GM10248 (cell line): ENCODE measurements around the gene RARA.
"Not testable (repeated sequence)": the region's sequence is repeated elsewhere in the genome, so short reads cannot be mapped to it uniquely, and the experiment has no call there.

Source experiments
- CTCF ChIA-PET: fragments of 300-600 bp; sonication (Branson Sonifier 250); formaldehyde crosslinking; extraction: SDS; loops from one replicate; lab custom pipeline; 2021; ENCODE audit warnings: antibody characterized with exemption; lab: Yijun Ruan, JAX
- POLR2A ChIA-PET: fragments of 350-650 bp; sonication (Branson Sonifier 250); formaldehyde crosslinking; extraction: SDS; loops from one replicate; lab custom pipeline; 2020; ENCODE audit warnings: antibody characterized with exemption; lab: Yijun Ruan, JAX
- DNase-seq: peaks from one replicate; pipeline ENCODE4 v3.0.0; 2012; ENCODE audit errors: extremely low spot score
- TF ChIP-seq, protein P1 (sequence below): IDR thresholded peaks from 2 replicates; pipeline ENCODE4 v1.5.1; 2012; ENCODE audit warnings: mild to moderate bottlenecking, low read depth; ENCODE audit errors: extremely low read depth, missing control alignments, control extremely low read depth

RARA gene

DNA sequence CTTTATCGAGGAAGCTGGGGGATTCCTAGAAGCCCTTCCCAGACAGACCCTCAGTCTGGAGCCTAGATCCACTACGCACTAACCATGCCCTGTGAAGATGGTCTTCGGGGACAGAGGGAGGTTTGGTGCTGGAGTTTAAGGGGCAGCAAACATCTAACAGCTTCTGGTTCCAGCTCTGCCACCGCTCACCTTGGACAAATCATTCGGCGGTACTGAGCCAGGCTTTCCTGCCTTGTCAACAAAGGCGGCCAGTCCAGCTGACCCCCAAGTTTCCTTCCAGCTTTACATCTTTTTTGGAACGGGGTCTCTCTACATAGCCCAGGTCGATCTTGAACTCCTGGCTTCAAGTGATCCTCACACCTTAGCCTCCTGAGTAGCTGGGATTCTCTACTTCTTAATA, 55.9 kb downstream of the RARA start:
- ChIA-PET POLR2A (no interaction called here), CTCF (interaction anchor here (0.9 to 20.0 kb wide), 11 partner anchors 10 to 195 kb away, joined by 3 to 604 read pairs (median 5); partner anchors contain the start of gene RARA)
- TF ChIP-seq, protein P1, sequence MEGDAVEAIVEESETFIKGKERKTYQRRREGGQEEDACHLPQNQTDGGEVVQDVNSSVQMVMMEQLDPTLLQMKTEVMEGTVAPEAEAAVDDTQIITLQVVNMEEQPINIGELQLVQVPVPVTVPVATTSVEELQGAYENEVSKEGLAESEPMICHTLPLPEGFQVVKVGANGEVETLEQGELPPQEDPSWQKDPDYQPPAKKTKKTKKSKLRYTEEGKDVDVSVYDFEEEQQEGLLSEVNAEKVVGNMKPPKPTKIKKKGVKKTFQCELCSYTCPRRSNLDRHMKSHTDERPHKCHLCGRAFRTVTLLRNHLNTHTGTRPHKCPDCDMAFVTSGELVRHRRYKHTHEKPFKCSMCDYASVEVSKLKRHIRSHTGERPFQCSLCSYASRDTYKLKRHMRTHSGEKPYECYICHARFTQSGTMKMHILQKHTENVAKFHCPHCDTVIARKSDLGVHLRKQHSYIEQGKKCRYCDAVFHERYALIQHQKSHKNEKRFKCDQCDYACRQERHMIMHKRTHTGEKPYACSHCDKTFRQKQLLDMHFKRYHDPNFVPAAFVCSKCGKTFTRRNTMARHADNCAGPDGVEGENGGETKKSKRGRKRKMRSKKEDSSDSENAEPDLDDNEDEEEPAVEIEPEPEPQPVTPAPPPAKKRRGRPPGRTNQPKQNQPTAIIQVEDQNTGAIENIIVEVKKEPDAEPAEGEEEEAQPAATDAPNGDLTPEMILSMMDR, result no peak
- no peak for DNase-seq

DNA sequence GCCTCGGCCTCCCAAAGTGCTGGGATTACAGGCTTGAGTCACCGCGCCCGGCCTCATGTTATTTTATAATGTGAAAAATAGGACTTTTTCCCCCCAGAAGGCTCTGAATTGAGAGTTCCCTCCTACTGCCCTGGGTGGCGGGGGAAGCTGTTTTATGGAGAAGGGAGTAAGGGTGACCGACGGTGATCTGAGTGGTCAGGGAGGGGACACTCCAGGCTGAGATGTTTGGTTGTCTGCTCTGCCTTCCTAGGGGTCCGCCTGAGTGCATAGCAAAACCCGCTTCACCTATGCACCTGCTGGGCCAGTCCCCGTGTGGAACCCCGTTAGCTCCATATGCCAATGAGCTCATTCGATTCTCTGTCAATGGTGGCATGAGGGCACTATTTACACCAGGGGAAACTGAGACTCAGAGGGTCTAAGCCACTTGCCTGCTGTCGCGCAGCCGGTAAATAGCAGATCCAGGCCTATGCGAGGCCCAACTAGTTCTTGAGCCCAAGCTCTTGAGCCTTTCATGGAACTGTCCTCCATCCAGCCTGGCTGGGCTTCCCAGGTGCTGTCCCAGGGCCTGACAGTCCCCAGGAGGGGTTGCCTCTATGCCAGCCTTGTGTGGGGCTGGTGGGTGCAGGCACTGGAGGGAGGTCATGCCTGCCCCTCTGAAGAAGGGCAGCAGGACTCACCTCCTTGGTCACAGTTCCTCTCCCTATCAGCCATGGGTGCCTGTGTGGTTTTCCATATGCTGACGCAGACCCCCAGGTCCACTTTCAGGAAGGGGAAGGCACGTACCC, 57.3 kb downstream of the RARA start:
- no peak for DNase-seq
- POLR2A ChIA-PET, result interaction anchor here (0.6 kb wide), 1 partner anchor 217 kb away, joined by 12 read pairs; no protein-coding TSS in a partner anchor
- TF ChIP-seq, protein P1, result no peak
- CTCF ChIA-PET, result interaction anchor here (1.1 to 20.0 kb wide), 10 partner anchors 9 to 194 kb away, joined by 3 to 604 read pairs (median 6); partner anchors contain the start of gene RARA

DNA sequence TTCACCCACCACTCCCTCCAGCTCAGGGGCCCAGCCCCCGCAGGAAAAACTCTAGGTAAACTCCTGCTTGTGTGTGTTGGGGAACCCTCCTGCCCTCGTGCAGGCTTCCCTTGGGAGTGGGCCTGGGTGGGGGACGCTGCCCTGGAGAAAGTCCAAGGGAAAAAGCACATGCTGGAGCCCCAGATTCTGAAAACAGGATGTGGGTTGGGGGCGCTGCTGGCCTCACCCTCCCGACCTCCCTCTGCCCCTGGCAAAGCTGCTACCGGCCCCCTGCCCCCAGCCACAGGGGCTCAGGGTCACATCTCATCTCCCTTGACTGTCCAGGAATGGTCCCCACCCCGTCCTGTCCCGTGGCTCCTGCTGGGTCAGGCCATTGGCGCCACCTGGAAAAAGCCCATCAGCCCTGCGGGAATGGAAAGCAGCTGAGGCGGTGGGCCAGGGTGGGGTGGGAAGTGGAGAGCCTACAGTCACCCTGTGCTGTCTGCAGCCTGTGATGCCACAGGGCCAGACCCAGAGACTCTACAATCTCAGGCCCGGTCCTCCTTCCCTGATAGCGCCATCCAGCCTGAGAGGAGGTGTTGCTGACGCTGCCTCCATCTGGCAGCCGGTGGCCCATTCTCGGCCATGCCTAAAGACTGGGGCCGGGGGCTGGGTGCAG, 58.0 kb downstream of the RARA start:
- CTCF ChIA-PET, result interaction anchor here (1.1 to 20.0 kb wide), 5 partner anchors 10 to 167 kb away, joined by 3 to 604 read pairs (median 3); partner anchors contain the start of gene RARA

DNA sequence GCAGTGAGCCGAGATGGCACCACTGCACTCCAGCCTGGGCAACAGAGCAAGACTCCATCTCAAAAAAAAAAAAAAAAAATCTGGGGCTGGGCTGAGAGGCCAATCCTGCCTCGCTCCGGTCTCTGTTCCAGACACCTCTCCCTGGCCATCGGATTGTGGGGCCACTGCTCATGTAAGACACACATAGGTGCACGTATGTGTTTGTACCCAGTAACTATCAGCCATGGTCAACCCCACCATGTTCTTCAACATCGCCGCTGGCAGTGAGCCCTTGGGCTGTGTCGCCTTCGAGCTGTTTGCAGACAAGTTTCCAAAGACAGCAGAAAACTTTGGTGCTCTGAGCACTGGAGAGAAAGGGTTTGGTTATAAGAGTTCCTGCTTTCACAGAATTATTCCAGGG, 58.7 kb downstream of the RARA start:
- CTCF ChIA-PET, result interaction anchor here (1.1 kb wide), 1 partner anchor 9 kb away, joined by 3 read pairs; no protein-coding TSS in a partner anchor
- POLR2A ChIA-PET, result not testable (repeated sequence)

More for the DNA sequence above, 58.0 kb downstream of the RARA start:
- POLR2A ChIA-PET, result interaction anchor here (0.6 kb wide), 1 partner anchor 218 kb away, joined by 12 read pairs; no protein-coding TSS in a partner anchor
- no peak for DNase-seq
- TF ChIP-seq, protein P1, result no peak

DNA sequence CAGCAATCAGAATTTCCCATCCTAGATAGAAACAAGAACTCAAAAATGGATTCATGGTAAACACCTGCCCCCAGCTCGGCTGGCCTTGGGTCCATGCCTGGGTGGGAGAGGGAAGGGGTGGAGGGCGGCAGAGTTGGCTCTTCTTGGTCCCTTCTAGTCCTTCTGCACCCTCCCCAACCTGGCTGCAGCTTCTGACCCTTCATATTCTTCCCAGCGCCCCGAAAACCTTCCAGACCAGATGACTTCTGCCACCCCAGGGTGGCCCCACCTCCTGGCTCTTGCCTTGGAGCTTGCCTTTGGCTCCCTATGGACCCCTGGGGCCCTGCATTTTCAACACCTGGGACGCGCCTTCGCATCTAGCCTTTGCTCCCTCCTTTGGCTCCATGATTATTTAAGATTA, 60.9 kb downstream of the RARA start:
- ChIA-PET POLR2A (no interaction called here), CTCF (interaction anchor here (1.0 kb wide), 1 partner anchor 15 kb away, joined by 3 read pairs; no protein-coding TSS in a partner anchor)
- TF ChIP-seq, protein P1, result no peak
- no peak for DNase-seq

More for the DNA sequence above, 58.7 kb downstream of the RARA start:
- DNase-seq, result not testable (repeated sequence)

DNA sequence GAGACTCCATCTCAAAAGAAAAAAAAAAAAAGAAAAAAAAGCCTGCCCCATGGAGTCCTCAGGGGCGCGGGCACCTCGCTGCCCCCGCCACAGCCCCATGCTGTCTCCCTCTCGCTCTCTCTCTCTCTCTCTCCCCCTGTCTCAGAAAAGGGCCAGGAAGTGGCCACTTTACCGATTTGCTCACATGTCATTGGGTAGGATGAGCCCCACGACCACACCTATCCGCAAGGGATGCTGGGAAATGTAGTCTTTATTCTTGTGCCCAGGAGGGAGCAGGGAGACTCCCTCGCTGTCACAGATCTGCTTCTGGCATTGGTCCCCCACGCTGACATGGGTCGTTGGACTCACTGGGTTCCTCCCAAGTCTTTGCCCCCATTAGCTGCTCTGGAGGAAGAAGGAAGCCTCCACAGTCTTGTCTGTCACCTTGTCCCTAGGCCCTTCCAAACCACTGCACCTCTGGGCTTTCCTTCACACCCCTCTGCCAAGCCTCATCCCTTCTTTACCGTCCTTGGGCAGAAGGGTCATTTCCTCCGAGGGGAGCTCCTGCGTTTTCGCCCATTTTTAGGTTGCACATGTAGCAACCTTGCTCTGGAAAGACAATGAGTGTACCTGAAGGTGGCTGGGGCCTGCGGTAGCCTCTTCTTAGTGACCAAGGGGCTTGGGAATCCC, 62.4 kb downstream of the RARA start:
- TF ChIP-seq, protein P1, result no peak
- peak; percentile 25 for DNase-seq
- POLR2A ChIA-PET, result interaction anchor here (0.7 kb wide), 1 partner anchor 19 kb away, joined by 5 read pairs; no protein-coding TSS in a partner anchor
- CTCF ChIA-PET, result interaction anchor here (2.8 kb wide), 1 partner anchor 9 kb away, joined by 14 read pairs; no protein-coding TSS in a partner anchor
